GM18519 (cell line): Measurements from ENCODE around the gene WDR5.
"Not testable (repeated sequence)": the region's sequence is repeated elsewhere in the genome, so short reads cannot be mapped to it uniquely, and the experiment has no call there.

ENCODE experiments used
- ATAC-seq: cut with Tn5 transposase; IDR thresholded peaks from one replicate; pipeline ENCODE4 v1.9.1; 2021; ENCODE audit warnings: mild to moderate bottlenecking, moderate library complexity; ENCODE audit not compliant: unreplicated experiment, low FRiP score

WDR5 gene

GRCh38 chr9:134135343-134136117, at the start of gene WDR5:
Gene WDR5 (plus strand): TSS chr9:134136082. CDS start chr9:134139878, 3,796 bp downstream.
- ATAC-seq: no peak

- no peak for ATAC-seq
Measured at GRCh38 chr9:134088063-134088725, 47.7 kb upstream of the WDR5 start.

DNA sequence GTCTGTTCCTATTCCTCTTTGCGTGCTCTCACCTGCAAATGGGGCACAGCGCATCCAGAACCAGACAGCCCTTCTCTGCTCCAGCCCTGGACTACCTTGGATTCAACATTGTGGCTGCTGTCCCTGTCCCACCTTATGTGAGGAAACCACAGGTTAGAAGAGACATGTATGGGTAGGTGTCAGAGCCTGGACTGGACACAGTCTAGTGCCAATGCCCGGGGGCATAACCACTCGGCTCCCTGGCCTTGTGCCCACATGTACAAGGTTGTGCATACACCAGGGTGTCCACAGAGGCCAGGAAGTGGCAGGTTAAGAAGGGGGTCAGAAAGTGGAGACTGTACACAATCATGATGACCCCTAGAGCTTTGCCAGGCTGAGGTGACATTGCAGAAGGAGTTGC, 45.9 kb upstream of the WDR5 start:
- ATAC-seq: no peak

DNA sequence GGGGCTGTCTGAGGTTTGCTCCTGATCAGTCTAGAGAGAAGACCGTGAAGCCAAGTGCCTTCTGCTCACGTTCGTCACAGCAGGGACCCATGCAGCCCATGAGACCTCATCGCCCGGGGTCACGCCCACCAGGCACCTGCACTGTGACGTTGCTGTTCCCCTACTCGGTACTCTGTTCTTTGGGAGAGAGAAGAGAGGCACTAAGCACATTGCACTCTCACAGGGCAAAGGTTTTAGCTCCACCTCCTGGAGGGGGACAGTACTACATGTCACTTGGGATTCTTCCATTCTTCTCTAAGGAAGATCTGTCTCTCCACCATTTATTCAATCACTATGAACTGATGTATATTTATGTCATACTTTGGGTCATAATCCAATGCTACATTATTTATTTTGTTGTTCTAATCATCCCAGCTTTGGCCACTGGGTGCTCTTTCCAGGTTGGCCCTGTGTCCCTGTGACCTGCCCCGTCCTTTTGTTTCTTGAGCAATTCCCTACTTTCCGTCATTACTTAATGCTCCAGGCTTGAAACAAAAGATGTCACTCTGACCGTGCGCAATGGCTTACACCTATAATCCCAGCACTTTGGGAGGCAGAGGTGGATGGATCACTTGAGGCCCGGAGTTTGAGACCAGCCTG, 36.6 kb upstream of the WDR5 start:
- ATAC-seq: no peak

DNA sequence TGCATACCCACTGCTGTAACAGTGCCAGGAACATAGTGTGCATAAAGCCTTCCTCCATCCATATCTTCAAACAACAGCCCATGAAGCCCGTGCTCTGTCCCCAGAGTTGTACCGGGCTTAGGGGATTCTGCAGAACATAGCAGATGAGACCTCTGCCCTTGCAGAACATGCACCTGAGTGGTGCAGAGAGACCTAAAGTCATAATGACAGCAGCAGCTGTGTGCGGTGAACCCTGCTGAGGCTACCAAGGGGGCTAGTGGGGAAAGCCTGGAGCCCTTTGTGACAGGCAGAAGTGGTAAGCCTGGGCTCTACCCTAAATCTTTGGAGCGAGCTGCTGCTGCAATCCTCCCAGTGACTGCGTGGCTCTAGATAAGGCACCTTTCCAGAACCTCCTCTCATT, 35.8 kb upstream of the WDR5 start:
- no peak for ATAC-seq

GRCh38 chr9:134101133-134101532, 34.7 kb upstream of the WDR5 start:
- not testable (repeated sequence) for ATAC-seq

DNA sequence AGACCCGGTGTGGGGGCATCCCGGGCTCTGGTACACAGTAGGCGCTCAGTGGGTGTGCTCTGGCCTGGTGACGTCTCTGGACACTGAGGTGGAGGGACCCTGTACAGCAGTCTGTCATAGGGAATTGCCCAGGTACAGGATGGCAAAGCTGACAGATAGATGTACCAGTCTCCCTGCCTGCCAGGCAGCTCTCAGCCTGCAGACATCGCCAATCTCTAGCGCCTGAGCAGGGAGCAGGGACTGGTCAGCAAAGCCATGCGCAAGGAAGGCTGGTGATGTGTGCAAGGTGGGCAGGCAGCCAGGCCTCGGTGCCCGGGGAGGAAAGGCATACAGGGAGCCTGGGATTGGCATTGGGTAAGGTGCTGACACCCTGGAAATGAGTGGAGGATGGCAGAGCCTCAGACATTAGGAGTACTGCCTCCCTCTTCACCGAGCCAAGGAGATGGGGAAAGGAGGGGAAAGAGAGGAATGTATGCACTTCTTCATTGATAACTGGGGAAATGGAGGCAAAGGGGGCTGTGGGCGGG, 34.2 kb upstream of the WDR5 start:
- ATAC-seq: no peak

GRCh38 chr9:134103391-134103998, 32.4 kb upstream of the WDR5 start:
- ATAC-seq: no peak

- ATAC-seq: no peak
Measured at GRCh38 chr9:134111064-134111463, 24.8 kb upstream of the WDR5 start.

- ATAC-seq: no peak
Measured at GRCh38 chr9:134112561-134112960, 23.3 kb upstream of the WDR5 start.

GRCh38 chr9:134118972-134119371, 16.9 kb upstream of the WDR5 start:
- not testable (repeated sequence) for ATAC-seq

- no peak for ATAC-seq
Measured at GRCh38 chr9:134123764-134124128, 12.1 kb upstream of the WDR5 start.

DNA sequence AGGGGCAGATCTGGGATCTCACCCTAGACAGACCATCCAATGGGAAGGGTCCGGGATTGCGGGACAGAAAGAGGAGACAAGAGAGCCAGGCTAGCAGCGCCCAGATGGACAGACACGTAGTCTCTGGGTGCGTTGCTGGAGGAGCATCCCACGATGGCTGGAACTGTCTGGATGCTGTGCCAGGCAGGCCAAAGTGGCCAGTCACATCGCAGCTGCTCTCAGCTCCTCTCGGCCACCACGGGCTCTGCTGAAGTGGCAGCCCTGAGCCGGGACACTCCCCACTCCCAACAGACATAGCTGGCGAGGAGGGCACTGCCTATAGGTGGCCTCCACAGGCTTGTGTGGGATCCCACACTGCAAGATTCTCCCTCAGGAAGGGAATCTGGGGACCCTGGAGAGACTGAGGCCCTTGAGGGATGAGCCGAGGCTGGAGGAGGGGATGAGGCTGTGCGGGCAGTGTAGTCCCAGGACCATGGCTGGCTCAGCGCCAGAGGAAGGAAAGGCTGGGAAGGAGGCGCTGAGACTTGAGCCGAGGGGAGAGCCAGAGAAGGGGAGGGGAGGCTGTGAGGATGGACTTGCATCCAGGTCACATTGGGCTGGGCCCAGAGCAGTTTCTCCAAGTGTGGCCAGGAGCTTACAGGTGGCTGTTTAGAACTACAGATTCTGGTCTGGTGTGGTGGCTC, 10.3 kb upstream of the WDR5 start:
- ATAC-seq: no peak

GRCh38 chr9:134126373-134126772, 9.5 kb upstream of the WDR5 start:
- ATAC-seq: no peak

DNA sequence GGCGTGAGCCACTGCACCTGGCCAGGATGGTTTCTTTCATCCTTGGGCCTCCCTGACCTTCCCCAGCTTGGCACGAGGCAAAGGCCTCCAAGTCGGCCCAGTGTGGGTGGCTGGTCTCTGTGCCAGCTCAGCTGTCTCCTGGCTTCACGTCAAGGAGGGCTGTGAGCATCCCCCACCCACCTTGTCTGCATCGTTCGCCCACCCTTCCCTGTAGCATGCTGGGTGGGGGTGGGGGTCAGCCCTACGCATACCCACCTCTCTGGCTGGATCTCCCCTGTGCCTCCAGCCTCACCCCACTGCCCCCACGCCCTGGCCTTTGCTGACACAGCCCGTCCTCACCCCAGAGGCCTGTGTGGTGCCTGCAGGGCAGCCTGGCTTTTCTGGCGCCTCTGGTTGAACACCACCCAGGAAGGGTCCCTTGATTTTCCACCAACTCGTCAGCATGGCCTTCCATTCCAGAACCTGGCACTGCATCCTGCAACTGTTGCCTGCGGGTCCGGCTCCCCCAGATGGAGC, 8.8 kb upstream of the WDR5 start:
- ATAC-seq: no peak

- no peak for ATAC-seq
Measured at GRCh38 chr9:134127616-134128015, 8.3 kb upstream of the WDR5 start.

DNA sequence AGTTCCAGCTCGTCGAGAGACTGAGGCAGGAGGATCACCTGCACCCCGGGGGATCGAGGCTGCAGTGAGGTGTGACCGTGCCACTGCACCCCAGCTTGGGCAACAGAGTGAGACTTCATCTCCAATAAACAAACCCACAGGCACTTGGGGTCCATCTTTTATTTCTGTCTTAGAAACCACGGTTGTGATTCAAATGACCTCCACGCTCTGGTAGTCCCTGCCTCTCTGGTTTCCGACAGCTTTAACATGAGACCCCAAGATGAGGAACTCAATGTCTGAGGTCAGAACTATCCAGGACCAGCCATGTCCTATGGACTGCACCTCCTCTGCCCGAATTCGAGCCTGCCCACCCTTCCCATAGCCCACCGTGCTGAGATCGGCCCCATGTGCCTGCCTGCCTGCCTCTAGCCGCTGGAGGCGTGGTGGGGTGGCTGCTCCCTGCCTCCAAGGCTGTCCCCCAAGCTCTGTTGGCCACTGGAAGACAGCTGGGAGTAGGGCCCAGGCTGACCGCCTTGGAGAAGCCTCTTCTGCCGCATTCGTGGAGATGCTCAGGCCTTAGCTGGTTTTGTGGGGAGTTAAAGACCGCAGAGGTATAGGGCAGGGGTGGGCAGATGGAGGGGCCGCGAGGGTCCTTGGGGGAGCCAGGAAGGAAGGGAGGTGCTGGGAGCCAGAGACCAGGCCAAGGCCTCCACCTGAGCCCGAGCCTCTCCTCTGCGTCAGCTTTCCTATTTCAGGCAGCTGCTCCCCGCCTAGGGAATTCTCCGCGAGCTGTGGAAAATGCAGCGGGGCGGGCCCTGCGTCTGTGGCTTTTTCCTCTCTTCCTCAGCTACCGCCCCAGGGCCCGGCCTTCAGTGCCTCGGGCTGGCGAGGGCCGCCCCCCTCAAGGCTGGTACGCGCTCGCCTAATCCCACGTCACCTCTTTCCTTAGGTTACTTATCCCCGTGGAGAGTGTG, 6.9 kb upstream of the WDR5 start:
- ATAC-seq: no peak

GRCh38 chr9:134130503-134131375, 5.1 kb upstream of the WDR5 start:
- no peak for ATAC-seq
